KMS-11 (cell line): ENCODE results near the gene SPTBN1.

ENCODE experiments used
- H2AFZ ChIP-seq: fragments of 200-600 bp; sonication (generic); 2 replicates; pipeline ENCODE4 v1.6.1; 2016; ENCODE audit warnings: antibody characterized with exemption, mixed run types, low read depth
- H3K27ac ChIP-seq: fragments of 200-600 bp; sonication (generic); 2 replicates; pipeline ENCODE4 v1.6.1; 2016; ENCODE audit warnings: mild to moderate bottlenecking, mixed run types
- H3K27me3 ChIP-seq: fragments of 200-600 bp; sonication (generic); 2 replicates; pipeline ENCODE4 v1.6.1; 2017; ENCODE audit warnings: mild to moderate bottlenecking, low read depth, mixed run types, moderate library complexity; ENCODE audit not compliant: insufficient read depth
- H3K36me3 ChIP-seq: fragments of 200-600 bp; sonication (generic); 2 replicates; pipeline ENCODE4 v1.6.1; 2017; ENCODE audit warnings: mild to moderate bottlenecking, mixed run types; ENCODE audit not compliant: insufficient read depth
- H3K4me1 ChIP-seq: fragments of 200-600 bp; sonication (generic); 2 replicates; pipeline ENCODE4 v1.6.1; 2016; ENCODE audit warnings: mild to moderate bottlenecking, low read depth, mixed run types; ENCODE audit not compliant: poor library complexity, severe bottlenecking
- H3K4me2 ChIP-seq: fragments of 200-600 bp; sonication (generic); 2 replicates; pipeline ENCODE4 v1.7.0; 2016; ENCODE audit warnings: mild to moderate bottlenecking, mixed run types
- H3K4me3 ChIP-seq: fragments of 200-600 bp; sonication (generic); IDR thresholded peaks from 2 replicates; pipeline ENCODE4 v1.6.1; 2017; ENCODE audit warnings: low read depth, low read length, mixed read lengths; ENCODE audit not compliant: insufficient read depth
- H3K79me2 ChIP-seq: fragments of 200-600 bp; sonication (generic); 2 replicates; pipeline ENCODE4 v1.6.1; 2016; ENCODE audit warnings: low read depth, mixed run types; ENCODE audit not compliant: insufficient read depth
- H3K9ac ChIP-seq: fragments of 200-600 bp; sonication (generic); 2 replicates; pipeline ENCODE4 v1.6.1; 2016; ENCODE audit warnings: mild to moderate bottlenecking, mixed run types
- H4K20me1 ChIP-seq: fragments of 200-600 bp; sonication (generic); 2 replicates; pipeline ENCODE4 v1.6.1; 2016; ENCODE audit warnings: mild to moderate bottlenecking, mixed run types; ENCODE audit not compliant: insufficient read depth
- TF ChIP-seq, protein P1 (sequence below): fragments of 200-600 bp; sonication (generic); conservative IDR thresholded peaks from 2 replicates; pipeline ENCODE4 v1.6.1; 2017; ENCODE audit warnings: low read depth, mild to moderate bottlenecking, antibody characterized with exemption, low read length, moderate library complexity, mixed read lengths

SPTBN1 gene

GRCh38 chr2:54609647-54610046 lies 153.5 kb downstream of the SPTBN1 start:
- Histone ChIP-seq H3K4me1 (peaks cover 23% of the 10 kb centered on the region), H3K4me3 (no peak overlapping the region), H3K27me3 (no peaks in the 10 kb centered on the region), H3K27ac (no peak overlapping the region), H3K79me2 (peaks cover 99% of the 10 kb centered on the region), H2AFZ (no peak overlapping the region), H3K9ac (no peak overlapping the region), H4K20me1 (0 out of 2 replicates have a peak, but pooled peaks cover 6% of the 10 kb centered on the region), H3K4me2 (no peak overlapping the region), H3K36me3 (no peaks in the 10 kb centered on the region; the same call in 1 of the 2 replicates)
- TF ChIP-seq, protein P1, sequence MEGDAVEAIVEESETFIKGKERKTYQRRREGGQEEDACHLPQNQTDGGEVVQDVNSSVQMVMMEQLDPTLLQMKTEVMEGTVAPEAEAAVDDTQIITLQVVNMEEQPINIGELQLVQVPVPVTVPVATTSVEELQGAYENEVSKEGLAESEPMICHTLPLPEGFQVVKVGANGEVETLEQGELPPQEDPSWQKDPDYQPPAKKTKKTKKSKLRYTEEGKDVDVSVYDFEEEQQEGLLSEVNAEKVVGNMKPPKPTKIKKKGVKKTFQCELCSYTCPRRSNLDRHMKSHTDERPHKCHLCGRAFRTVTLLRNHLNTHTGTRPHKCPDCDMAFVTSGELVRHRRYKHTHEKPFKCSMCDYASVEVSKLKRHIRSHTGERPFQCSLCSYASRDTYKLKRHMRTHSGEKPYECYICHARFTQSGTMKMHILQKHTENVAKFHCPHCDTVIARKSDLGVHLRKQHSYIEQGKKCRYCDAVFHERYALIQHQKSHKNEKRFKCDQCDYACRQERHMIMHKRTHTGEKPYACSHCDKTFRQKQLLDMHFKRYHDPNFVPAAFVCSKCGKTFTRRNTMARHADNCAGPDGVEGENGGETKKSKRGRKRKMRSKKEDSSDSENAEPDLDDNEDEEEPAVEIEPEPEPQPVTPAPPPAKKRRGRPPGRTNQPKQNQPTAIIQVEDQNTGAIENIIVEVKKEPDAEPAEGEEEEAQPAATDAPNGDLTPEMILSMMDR = no peak

DNA sequence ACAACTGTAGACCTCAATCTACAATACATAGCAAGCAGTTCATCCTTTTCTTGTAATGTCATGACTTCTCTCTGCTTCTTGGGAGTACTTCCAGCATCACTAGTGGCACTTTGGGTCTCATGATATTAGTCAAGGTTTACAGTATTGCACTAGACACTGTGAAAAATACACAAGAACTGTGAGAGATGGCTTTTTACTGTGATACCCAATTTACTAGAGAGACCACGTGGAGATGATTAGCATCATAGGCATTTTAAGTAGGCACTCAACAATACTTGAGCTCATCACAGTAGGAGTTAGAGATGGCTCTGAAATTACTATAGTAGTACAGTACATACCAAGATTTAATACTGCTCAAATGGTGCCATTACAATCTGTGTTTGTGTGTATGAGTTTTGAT lies 154.6 kb downstream of the SPTBN1 start:
- H3K27ac ChIP-seq = no peak overlapping the region
- no peak overlapping the region for H3K9ac ChIP-seq
- H3K4me3 ChIP-seq = no peak overlapping the region
- peaks cover 23% of the 10 kb centered on the region for H3K4me1 ChIP-seq
- TF ChIP-seq, protein P1 = no peak
- H3K27me3 ChIP-seq = no peaks in the 10 kb centered on the region
- peaks cover 4% of the 10 kb centered on the region; the same call in 1 of the 2 replicates for H3K36me3 ChIP-seq
- peaks cover 6% of the 10 kb centered on the region; the same call in 1 of the 2 replicates for H4K20me1 ChIP-seq
- no peak overlapping the region for H2AFZ ChIP-seq
- H3K79me2 ChIP-seq = peaks cover 93% of the 10 kb centered on the region
- no peak overlapping the region for H3K4me2 ChIP-seq

GRCh38 chr2:54611830-54612545 lies 155.9 kb downstream of the SPTBN1 start:
- Histone ChIP-seq H3K4me1 (peaks cover 23% of the 10 kb centered on the region), H3K36me3 (peaks cover 16% of the 10 kb centered on the region; the same call in 1 of the 2 replicates), H3K4me2 (no peak overlapping the region), H3K27ac (no peak overlapping the region), H3K4me3 (no peak overlapping the region), H2AFZ (no peak overlapping the region), H3K9ac (no peak overlapping the region), H3K27me3 (no peaks in the 10 kb centered on the region), H3K79me2 (peaks cover 80% of the 10 kb centered on the region), H4K20me1 (peaks cover 6% of the 10 kb centered on the region; the same call in 1 of the 2 replicates)
- TF ChIP-seq, protein P1 = no peak

DNA sequence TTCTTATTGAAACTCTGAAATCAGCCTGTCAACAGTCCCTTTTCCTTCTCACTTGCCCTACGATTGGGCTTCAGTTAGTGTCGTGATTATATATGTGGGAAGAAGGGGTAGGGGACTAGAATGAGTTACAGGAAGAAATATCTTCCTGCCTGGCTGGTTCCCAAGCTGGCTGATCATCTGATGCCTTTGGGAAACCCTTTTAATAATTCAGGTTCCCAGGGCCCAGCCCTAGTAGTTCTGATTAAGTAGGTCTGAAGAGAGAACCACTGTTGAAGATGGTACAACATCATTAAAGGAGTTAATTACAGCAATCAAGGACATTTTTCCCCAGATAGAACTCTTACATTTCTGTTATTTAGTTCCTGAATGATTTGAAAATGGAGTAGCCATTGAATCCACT lies 157.3 kb downstream of the SPTBN1 start:
- peaks cover 28% of the 10 kb centered on the region; the same call in 1 of the 2 replicates for H3K36me3 ChIP-seq
- H3K79me2 ChIP-seq = peaks cover 72% of the 10 kb centered on the region
- no peak overlapping the region for H3K9ac ChIP-seq
- no peak overlapping the region for H2AFZ ChIP-seq
- no peaks in the 10 kb centered on the region; the same call in 1 of the 2 replicates for H3K27me3 ChIP-seq
- no peaks in the 10 kb centered on the region; the same call in 1 of the 2 replicates for H4K20me1 ChIP-seq
- TF ChIP-seq, protein P1 = no peak
- no peak overlapping the region for H3K27ac ChIP-seq
- peaks cover 27% of the 10 kb centered on the region for H3K4me1 ChIP-seq
- no peak overlapping the region for H3K4me2 ChIP-seq
- H3K4me3 ChIP-seq = no peak overlapping the region
